ENCODE measurements around the gene ZNF619.
A peak's percentile ranks its signal among the peaks of the same experiment; 100 is the strongest.

The ZNF619 gene

GRCh38 chr3:40477666-40478065, 744 bp downstream of the ZNF619 start:
- no peaks in the 10 kb centered on the region for H3K9me3 ChIP-seq (ENCODE audit: control insufficient read depth, low read length)
- peak overlapping the region; percentile 70 for H3K4me3 ChIP-seq (ENCODE audit: low read length)
- no peaks in the 10 kb centered on the region for H3K36me3 ChIP-seq (ENCODE audit: control insufficient read depth, insufficient read depth, low read length)
- H3K27me3 ChIP-seq (ENCODE audit: control insufficient read depth, insufficient read depth, low read length) = no peaks in the 10 kb centered on the region
- peak overlapping the region; percentile 70 for H3K9ac ChIP-seq (ENCODE audit: low read length)
- H3K4me1 ChIP-seq (ENCODE audit: control insufficient read depth, insufficient read depth, low read length) = no peaks in the 10 kb centered on the region

GRCh38 chr3:40487172-40487571, 10.2 kb downstream of the ZNF619 start:
- Histone ChIP-seq H3K27me3 (ENCODE audit: control insufficient read depth, insufficient read depth, low read length) (no peaks in the 10 kb centered on the region), H3K9me3 (ENCODE audit: control insufficient read depth, low read length) (peaks cover 13% of the 10 kb centered on the region), H3K4me3 (ENCODE audit: low read length) (no peak overlapping the region), H3K4me1 (ENCODE audit: control insufficient read depth, insufficient read depth, low read length) (no peaks in the 10 kb centered on the region), H3K36me3 (ENCODE audit: control insufficient read depth, insufficient read depth, low read length) (peaks cover 11% of the 10 kb centered on the region), H3K9ac (ENCODE audit: low read length) (no peak overlapping the region)

GRCh38 chr3:40490916-40491315, 14.0 kb downstream of the ZNF619 start:
- peaks cover 13% of the 10 kb centered on the region for H3K9me3 ChIP-seq (ENCODE audit: control insufficient read depth, low read length)
- no peaks in the 10 kb centered on the region for H3K4me1 ChIP-seq (ENCODE audit: control insufficient read depth, insufficient read depth, low read length)
- H3K4me3 ChIP-seq (ENCODE audit: low read length) = no peak overlapping the region
- peaks cover 11% of the 10 kb centered on the region for H3K36me3 ChIP-seq (ENCODE audit: control insufficient read depth, insufficient read depth, low read length)
- H3K9ac ChIP-seq (ENCODE audit: low read length) = no peak overlapping the region
- H3K27me3 ChIP-seq (ENCODE audit: control insufficient read depth, insufficient read depth, low read length) = no peaks in the 10 kb centered on the region

- Histone ChIP-seq H3K9ac (ENCODE audit: low read length) (no peak overlapping the region), H3K4me1 (ENCODE audit: control insufficient read depth, insufficient read depth, low read length) (no peaks in the 10 kb centered on the region), H3K4me3 (ENCODE audit: low read length) (no peak overlapping the region), H3K9me3 (ENCODE audit: control insufficient read depth, low read length) (no peaks in the 10 kb centered on the region), H3K27me3 (ENCODE audit: control insufficient read depth, insufficient read depth, low read length) (no peaks in the 10 kb centered on the region), H3K36me3 (ENCODE audit: control insufficient read depth, insufficient read depth, low read length) (no peaks in the 10 kb centered on the region)
Measured at GRCh38 chr3:40494698-40495097, 17.8 kb downstream of the ZNF619 start.

GRCh38 chr3:40497288-40497687, 20.4 kb downstream of the ZNF619 start:
- Histone ChIP-seq H3K4me1 (ENCODE audit: control insufficient read depth, insufficient read depth, low read length) (no peaks in the 10 kb centered on the region), H3K9ac (ENCODE audit: low read length) (no peak overlapping the region)

GRCh38 chr3:40499952-40500351, 23.0 kb downstream of the ZNF619 start:
- Histone ChIP-seq H3K9ac (ENCODE audit: low read length) (no peak overlapping the region), H3K4me1 (ENCODE audit: control insufficient read depth, insufficient read depth, low read length) (no peaks in the 10 kb centered on the region), H3K9me3 (ENCODE audit: control insufficient read depth, low read length) (no peaks in the 10 kb centered on the region), H3K27me3 (ENCODE audit: control insufficient read depth, insufficient read depth, low read length) (no peaks in the 10 kb centered on the region), H3K36me3 (ENCODE audit: control insufficient read depth, insufficient read depth, low read length) (no peaks in the 10 kb centered on the region), H3K4me3 (ENCODE audit: low read length) (no peak overlapping the region)

More at GRCh38 chr3:40497288-40497687, 20.4 kb downstream of the ZNF619 start:
- Histone ChIP-seq H3K27me3 (ENCODE audit: control insufficient read depth, insufficient read depth, low read length) (no peaks in the 10 kb centered on the region), H3K4me3 (ENCODE audit: low read length) (no peak overlapping the region), H3K9me3 (ENCODE audit: control insufficient read depth, low read length) (no peaks in the 10 kb centered on the region), H3K36me3 (ENCODE audit: control insufficient read depth, insufficient read depth, low read length) (no peaks in the 10 kb centered on the region)

- Histone ChIP-seq H3K27me3 (ENCODE audit: control insufficient read depth, insufficient read depth, low read length) (no peaks in the 10 kb centered on the region), H3K9me3 (ENCODE audit: control insufficient read depth, low read length) (no peaks in the 10 kb centered on the region), H3K36me3 (ENCODE audit: control insufficient read depth, insufficient read depth, low read length) (no peaks in the 10 kb centered on the region), H3K4me3 (ENCODE audit: low read length) (no peak overlapping the region), H3K9ac (ENCODE audit: low read length) (no peak overlapping the region), H3K4me1 (ENCODE audit: control insufficient read depth, insufficient read depth, low read length) (no peaks in the 10 kb centered on the region)
Measured at GRCh38 chr3:40502034-40502433, 25.1 kb downstream of the ZNF619 start.

- no peak overlapping the region for H3K4me3 ChIP-seq (ENCODE audit: low read length)
- H3K9ac ChIP-seq (ENCODE audit: low read length) = peak overlapping the region; percentile 78
Measured at GRCh38 chr3:40504636-40505430, 27.9 kb downstream of the ZNF619 start.

GRCh38 chr3:40505599-40506462, 28.9 kb downstream of the ZNF619 start, which contains the start of gene ZNF620:
Gene ZNF620 (plus strand): TSS chr3:40506039. CDS start chr3:40506353, 314 bp downstream.
- H3K27me3 ChIP-seq (ENCODE audit: control insufficient read depth, insufficient read depth, low read length) = no peaks in the 10 kb centered on the region

More at GRCh38 chr3:40504636-40505430, 27.9 kb downstream of the ZNF619 start:
- no peaks in the 10 kb centered on the region for H3K27me3 ChIP-seq (ENCODE audit: control insufficient read depth, insufficient read depth, low read length)
- no peaks in the 10 kb centered on the region for H3K4me1 ChIP-seq (ENCODE audit: control insufficient read depth, insufficient read depth, low read length)
- no peaks in the 10 kb centered on the region for H3K36me3 ChIP-seq (ENCODE audit: control insufficient read depth, insufficient read depth, low read length)
- no peaks in the 10 kb centered on the region for H3K9me3 ChIP-seq (ENCODE audit: control insufficient read depth, low read length)

GRCh38 chr3:40511031-40511718, 34.3 kb downstream of the ZNF619 start:
- no peaks in the 10 kb centered on the region for H3K9me3 ChIP-seq (ENCODE audit: control insufficient read depth, low read length)
- H3K9ac ChIP-seq (ENCODE audit: low read length) = no peak overlapping the region
- no peaks in the 10 kb centered on the region for H3K36me3 ChIP-seq (ENCODE audit: control insufficient read depth, insufficient read depth, low read length)
- no peaks in the 10 kb centered on the region for H3K4me1 ChIP-seq (ENCODE audit: control insufficient read depth, insufficient read depth, low read length)
- H3K27me3 ChIP-seq (ENCODE audit: control insufficient read depth, insufficient read depth, low read length) = no peaks in the 10 kb centered on the region
- H3K4me3 ChIP-seq (ENCODE audit: low read length) = no peak overlapping the region

More at GRCh38 chr3:40505599-40506462, 28.9 kb downstream of the ZNF619 start, which contains the start of gene ZNF620:
- Histone ChIP-seq H3K4me3 (ENCODE audit: low read length) (peak within 1 kb of the TSS; percentile 89), H3K9ac (ENCODE audit: low read length) (peak within 1 kb of the TSS; percentile 78), H3K9me3 (ENCODE audit: control insufficient read depth, low read length) (no peaks in the 10 kb centered on the region), H3K4me1 (ENCODE audit: control insufficient read depth, insufficient read depth, low read length) (no peaks in the 10 kb centered on the region), H3K36me3 (ENCODE audit: control insufficient read depth, insufficient read depth, low read length) (no peaks in the 10 kb centered on the region)

GRCh38 chr3:40516201-40516600, 39.3 kb downstream of the ZNF619 start:
- H3K4me3 ChIP-seq (ENCODE audit: low read length) = no peak overlapping the region

More at GRCh38 chr3:40516201-40516600, 39.3 kb downstream of the ZNF619 start:
- H3K27me3 ChIP-seq (ENCODE audit: control insufficient read depth, insufficient read depth, low read length) = no peaks in the 10 kb centered on the region
- no peaks in the 10 kb centered on the region for H3K9me3 ChIP-seq (ENCODE audit: control insufficient read depth, low read length)
- no peaks in the 10 kb centered on the region for H3K36me3 ChIP-seq (ENCODE audit: control insufficient read depth, insufficient read depth, low read length)
- no peak overlapping the region for H3K9ac ChIP-seq (ENCODE audit: low read length)
- H3K4me1 ChIP-seq (ENCODE audit: control insufficient read depth, insufficient read depth, low read length) = no peaks in the 10 kb centered on the region
